ENCODE measurements around the gene SIK3.

DNA sequence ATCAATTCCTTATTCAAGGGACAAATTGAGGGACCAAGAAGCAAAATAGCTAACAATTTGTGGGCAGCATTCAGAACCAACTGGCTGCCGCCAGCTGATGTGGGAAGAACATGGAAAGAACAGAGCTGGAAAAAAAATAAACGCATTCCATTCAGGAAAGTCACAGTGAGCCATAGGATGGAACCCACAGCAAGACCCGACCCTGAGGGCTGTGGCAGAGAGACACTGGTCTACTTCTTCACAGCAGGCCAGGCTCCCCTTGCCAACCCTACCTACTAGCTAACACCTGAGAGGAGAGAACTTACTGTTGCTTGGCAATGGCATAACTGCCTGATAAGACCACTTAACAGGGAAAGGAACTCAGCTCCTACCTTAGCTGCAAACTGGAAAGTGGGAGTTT is 137.3 kb downstream of the SIK3 start:
- no peak for TF ChIP-seq POLR2AphosphoS5 (IDR thresholded peaks at IDR 0.05; ENCODE audit: low read depth, low read length)
- no peak for TF ChIP-seq SIN3A (IDR thresholded peaks at IDR 0.05; ENCODE audit: borderline replicate concordance, insufficient read depth, low read length)
- TF ChIP-seq, protein P1, sequence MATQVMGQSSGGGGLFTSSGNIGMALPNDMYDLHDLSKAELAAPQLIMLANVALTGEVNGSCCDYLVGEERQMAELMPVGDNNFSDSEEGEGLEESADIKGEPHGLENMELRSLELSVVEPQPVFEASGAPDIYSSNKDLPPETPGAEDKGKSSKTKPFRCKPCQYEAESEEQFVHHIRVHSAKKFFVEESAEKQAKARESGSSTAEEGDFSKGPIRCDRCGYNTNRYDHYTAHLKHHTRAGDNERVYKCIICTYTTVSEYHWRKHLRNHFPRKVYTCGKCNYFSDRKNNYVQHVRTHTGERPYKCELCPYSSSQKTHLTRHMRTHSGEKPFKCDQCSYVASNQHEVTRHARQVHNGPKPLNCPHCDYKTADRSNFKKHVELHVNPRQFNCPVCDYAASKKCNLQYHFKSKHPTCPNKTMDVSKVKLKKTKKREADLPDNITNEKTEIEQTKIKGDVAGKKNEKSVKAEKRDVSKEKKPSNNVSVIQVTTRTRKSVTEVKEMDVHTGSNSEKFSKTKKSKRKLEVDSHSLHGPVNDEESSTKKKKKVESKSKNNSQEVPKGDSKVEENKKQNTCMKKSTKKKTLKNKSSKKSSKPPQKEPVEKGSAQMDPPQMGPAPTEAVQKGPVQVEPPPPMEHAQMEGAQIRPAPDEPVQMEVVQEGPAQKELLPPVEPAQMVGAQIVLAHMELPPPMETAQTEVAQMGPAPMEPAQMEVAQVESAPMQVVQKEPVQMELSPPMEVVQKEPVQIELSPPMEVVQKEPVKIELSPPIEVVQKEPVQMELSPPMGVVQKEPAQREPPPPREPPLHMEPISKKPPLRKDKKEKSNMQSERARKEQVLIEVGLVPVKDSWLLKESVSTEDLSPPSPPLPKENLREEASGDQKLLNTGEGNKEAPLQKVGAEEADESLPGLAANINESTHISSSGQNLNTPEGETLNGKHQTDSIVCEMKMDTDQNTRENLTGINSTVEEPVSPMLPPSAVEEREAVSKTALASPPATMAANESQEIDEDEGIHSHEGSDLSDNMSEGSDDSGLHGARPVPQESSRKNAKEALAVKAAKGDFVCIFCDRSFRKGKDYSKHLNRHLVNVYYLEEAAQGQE (IDR thresholded peaks at IDR 0.05; ENCODE audit: insufficient read depth in 1 of 2, low read depth in 2 of 2, low read length in 2 of 2) = no peak
- no peak for TF ChIP-seq TAF1 (IDR thresholded peaks at IDR 0.05; ENCODE audit: borderline replicate concordance, insufficient read depth, low read length)
- no peak for TF ChIP-seq FOXP2 (optimal IDR thresholded peaks at IDR 0.05; ENCODE audit: borderline replicate concordance, extremely low read depth, extremely low read length, insufficient read depth)
